ENCODE data around the gene ZNF511.

The ZNF511 gene

DNA sequence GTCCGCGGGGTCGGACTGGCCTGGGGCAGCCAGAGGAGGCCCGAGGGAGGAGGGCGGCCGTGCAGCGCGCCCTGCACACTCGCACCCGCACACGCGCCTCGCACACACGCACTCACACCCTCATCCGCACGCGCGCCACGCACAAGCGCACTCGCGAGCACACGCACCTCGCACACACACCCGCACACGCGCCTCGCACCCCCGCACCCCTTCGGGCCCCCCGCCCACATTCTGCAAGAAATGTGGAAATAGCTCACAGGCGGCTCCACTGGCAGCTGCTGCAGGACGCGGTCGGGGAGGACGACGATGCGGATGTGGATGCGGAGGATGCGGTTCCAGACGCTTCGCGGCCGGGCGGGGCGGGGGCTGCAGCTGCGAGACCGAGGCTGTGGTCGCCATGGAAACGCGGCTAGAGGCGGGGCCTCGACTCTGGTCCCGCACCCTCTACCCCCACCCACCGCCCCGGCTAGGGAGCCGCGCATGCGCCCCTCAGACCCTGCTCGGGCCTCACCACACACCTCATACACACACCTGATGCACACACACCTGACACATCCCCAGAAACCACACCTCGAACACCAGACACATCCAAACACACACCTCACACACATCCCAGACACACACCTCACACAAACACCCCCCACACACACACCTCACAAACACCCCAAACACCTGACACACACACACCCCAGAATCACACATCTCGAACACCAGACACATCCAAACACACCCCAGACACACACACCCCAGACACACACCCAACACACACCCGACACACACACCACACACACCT, 28.1 kb downstream of the ZNF511 start, which contains the start of gene CALY:
TSS of gene CALY (minus strand) at position 320 of the 793 bp plus-strand sequence. CDS start 7,907 bp downstream, outside the sequence.
- peak; percentile 49 for DNase-seq

DNA sequence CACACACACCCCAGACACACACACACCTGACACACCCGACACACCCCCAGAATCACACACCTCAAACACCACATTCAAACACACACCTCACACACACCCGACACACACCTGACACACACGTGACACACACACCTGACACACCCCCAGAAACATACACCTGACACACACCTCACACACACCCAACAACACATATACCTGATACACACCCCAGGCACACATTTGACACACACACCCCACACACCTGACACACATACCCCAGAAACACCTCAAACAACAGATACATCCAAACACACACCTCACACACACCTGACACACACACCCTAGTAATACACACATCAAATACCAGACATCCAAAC, 28.6 kb downstream of the ZNF511 start:
- no peak for DNase-seq

DNA sequence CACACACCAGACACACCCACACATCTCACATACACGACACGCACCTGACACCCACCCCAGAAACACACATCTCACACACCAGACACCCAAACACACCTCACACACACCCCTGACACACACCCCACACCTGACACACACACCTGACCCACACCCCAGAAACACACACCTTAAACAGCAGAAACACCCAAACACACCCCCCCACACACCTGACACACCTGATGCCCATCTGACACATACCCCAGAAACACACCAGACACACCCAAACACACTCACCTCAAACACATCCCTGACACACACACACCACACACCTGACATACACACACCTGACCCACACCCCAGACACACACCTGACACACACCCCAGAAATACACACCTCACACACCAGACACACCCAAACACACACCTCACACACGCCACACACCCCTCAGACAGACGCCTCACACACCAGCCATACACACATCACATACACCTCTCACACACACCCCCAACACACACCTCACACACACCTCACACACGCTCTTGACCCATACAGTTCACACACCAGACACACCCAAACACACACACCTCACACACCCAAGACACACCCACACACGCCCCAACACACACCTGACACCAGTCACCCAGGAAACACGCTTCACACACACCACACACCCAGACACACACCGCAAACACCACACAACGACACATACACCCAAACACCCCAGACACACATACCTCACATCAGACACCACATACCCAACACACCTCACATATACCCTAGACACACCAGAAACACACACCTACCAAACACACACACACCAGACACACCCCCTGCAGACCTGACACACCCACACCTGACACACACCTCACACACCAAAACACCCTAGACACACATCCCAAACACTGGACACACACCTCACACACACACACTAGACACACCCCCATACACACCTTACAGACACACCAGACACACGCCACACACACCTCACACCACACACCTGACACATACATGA, 29.7 kb downstream of the ZNF511 start:
- no peak for DNase-seq

DNA sequence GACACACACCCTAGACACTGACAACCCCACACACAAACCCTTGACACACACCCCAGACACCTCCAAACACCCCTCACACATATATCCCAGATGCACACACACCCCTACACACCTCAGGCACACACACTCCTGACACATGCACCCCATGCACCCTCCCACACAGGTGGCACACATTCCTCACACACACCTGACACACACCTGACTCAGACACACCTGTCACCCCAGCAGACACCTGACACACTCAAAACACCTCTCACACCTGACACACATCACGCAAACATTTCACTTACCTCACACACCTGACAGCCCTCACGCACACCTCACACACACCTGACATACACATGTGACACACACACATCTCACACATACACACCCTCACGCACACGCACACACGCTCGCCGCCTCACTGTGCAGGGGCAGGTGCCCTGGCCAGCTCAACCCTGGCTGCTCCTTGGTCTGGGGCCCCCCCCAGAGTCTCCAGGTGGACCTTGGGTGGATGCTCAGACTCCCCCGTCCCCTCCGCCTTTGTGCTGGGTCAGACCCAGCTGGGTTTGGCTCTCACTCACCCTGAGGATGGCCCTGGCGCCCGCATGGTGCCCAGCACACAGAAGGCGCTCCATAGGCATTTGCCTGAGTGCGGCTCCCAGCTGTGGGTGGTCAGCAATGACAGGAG, 31.1 kb downstream of the ZNF511 start:
- no peak for DNase-seq

DNA sequence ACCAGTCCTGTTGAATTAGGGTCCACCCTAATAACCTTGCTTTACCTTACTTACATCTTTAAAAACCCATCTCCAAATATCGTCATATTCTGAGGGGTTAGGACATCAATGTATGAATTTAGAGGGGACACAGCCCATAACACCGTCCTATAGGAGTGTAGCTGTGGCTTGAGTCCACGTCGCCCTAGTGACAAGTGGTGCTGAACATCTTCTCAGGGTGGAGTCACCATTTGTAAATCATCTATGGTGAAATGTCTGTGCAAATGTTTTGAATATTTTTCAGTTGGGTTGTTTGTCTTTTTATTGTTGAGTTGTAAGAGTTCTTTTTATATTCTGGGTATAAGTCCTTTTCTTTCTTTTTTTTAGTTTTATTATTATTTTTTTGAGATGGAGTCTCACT, 33.3 kb downstream of the ZNF511 start:
- no peak for DNase-seq

DNA sequence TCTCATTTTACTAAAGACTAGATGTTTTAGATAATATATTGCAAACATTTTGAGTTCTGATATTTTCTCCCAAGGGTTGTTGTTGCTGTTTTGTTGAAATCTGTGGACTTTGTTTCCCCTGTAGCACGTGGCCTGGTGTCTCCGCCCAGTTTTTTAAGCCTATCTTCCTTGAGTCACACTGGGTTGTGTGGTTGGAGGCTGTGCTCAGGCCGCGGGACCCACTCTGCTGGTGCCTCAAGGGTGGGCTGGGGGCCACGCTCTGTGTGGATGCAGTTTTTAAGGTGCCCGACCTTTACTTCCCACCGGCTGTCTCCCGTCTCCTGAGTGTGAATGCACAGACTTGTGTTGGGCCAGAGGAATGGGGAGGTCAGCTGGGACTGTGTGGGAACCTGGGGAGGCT, 34.2 kb downstream of the ZNF511 start:
- no peak for DNase-seq

DNA sequence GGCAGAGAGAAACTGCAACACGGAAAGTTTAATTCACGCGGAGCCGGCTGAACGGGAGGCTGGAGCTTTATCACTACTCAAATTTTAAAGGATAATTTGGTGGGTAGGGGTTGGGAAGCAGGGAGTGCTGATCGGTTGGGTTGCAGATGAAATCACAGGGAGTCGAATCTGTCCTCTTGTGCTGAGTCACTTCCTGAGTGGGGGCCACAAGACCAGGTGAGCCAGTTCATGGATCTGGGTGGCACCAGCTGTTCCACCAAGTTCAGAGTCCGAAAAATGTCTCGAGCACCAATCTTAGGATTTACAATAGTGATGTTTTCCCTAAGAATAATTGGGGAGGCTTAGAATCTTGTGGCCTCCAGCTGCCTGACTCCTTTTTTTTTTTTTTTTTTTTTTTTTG, 34.8 kb downstream of the ZNF511 start:
- DNase-seq: no peak

DNA sequence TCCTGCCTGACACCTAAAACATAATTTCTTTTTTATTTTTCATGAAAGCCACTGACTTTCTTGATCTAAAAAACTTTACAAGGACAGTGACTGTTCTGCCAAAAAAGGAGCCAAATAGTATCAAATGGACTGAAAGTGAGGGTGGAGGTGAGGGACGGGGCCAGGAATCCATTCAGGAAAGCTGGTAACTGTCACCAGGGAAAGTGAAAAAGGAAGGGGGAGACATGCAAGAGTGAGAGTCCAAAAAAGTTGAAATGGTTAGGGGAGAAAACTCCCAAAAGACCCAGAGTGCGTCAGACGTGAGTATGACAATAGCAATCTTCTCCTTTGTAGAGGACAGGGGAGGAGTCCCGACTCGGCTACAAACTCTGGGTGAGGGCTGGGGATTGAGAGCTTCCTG, 35.5 kb downstream of the ZNF511 start:
- no peak for DNase-seq

DNA sequence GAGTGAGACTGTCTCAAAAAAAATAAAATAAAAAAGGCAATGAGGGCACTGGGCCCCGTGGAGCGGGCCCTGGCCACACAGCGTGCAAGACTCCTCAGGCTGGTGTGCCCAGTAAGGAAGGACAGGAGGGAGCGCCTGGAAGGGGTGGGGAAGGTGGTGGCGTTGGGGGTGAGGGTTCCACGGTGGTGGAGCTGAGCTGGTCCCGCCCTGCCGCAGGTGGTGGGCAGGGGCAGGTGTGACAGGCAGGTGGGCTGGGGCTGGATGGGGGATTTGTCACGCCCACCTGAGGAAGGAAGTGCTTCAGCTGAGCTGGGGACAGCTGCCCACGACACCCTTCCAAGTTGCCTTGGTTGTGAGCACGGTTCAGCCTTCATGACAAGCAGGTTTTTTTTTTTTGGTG, 37.7 kb downstream of the ZNF511 start:
- DNase-seq: no peak

DNA sequence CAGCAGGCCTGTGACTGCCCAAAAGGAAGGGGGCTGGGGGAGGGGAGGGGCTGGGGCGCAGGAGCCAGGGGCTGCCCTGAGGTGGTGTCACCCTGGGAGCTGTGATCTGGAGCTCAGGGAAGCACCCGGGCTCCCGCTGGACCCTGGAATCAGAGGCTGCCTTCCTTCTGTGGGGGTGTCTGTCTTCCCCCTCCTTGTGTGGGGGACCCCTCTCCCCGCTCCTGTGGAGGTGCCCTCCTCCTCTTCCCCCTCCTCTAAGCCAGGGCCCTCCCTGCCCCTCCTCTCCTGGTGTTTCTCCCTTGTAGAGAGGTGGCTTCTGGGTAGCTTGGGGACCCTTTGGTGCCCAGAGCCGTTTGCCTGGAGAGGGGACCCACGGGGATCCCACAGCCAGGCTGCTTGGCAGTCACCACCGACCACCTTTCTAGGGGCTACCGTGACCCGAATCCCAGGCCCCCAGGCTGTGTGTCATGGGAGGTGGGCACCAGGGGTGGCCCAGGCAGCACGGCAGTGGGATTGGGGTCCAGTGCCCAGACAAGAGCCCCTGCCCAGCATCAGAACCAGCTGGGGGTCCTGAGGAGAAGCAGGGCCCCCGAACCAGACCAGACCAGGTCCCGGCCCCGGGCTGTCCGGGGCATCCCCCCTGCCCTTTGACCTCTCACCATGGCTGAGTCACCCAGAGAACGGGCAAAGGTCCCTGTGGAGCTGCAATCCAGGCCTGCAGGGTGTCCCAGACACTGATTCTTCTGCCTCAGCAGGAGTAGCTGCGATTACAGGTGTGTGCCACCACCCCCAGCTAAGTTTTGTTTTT, 39.2 kb downstream of the ZNF511 start:
- DNase-seq: no peak

DNA sequence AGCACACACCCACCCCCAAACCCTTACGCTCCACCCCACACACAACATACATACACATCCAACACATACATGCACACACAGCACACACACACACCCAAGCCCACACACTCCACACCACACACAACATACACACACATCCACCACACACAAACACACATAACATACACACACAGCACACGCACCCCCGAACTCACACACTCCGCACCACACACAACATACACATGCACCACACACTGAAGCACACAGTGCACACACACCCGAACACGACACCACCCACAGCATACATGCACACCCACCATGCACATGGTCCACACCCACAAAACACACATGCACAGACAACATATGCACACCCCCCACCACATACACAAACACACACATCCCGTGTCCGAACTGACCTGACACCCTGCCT, 40.5 kb downstream of the ZNF511 start:
- DNase-seq: no peak

DNA sequence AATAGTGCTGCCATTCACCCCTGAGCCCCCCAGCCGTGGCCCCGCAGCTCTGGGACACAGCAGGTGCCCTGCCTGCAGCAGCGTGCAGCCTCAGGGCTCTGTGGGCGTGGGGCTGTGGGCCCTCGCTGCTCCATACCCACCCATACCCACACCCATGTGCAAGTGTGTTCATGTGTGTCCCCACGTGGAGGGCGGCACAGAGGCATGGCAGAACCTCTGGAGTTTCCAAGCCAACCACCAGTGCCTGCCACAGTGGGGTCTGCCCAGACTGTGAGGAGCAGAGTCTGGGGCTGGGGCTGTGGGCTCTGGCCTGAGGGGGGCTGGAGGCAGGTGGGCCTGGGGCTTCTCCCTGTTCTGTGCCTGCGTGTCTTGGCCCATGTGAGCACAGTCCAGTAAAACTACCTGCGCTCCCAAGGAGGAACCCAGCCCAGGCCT, 40.9 kb downstream of the ZNF511 start:
- DNase-seq: no peak

DNA sequence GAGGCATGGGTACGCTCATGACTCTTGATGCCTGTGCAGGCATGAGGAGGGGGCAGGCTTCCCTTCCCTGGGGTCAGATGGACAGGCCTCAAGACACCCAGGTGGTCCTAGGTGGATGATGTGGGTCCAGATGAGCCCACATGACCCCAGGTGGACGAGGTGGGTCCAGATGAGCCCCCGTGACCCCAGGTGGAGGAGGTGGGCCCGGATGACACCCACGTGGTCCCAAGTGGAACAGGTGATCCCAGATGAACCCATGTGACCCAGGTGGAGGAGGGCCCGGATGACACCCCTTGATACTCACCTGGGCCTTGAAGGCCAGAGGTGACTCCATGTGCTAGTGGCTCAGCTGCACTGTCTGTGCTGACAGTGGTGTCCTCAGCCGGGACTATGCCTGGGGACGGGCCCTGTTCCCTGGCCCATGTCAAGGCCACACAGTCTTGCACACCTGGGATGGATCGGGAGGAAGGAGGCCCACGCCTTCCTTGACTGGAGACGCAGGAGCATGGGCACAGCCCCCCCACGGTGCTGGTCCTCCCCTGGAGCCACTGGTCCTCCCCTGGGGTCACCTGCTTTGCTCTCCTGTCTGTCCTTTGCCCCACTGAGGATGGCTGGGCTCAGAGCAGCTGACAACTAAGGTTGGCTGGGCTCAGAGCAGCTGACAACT, 41.7 kb downstream of the ZNF511 start:
- DNase-seq: no peak

DNA sequence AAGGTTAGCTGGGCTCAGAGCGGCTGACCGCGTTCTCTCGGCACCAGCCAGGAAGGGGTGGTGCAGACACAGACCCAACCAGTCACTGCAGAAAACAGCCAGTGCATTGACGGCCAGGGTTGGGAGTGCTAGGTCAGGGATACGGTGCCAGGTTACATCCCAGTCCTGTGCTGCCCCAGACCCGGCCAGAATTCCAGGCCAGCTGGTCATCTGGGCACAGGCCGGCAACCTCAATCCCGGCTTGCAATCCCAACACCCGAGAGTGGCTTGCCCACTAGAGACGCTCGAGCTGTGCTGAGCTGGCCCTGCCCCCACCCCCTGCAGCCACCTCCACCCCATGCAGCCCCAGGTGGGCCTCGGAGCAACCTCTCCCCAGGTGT, 42.2 kb downstream of the ZNF511 start:
- DNase-seq: no peak

DNA sequence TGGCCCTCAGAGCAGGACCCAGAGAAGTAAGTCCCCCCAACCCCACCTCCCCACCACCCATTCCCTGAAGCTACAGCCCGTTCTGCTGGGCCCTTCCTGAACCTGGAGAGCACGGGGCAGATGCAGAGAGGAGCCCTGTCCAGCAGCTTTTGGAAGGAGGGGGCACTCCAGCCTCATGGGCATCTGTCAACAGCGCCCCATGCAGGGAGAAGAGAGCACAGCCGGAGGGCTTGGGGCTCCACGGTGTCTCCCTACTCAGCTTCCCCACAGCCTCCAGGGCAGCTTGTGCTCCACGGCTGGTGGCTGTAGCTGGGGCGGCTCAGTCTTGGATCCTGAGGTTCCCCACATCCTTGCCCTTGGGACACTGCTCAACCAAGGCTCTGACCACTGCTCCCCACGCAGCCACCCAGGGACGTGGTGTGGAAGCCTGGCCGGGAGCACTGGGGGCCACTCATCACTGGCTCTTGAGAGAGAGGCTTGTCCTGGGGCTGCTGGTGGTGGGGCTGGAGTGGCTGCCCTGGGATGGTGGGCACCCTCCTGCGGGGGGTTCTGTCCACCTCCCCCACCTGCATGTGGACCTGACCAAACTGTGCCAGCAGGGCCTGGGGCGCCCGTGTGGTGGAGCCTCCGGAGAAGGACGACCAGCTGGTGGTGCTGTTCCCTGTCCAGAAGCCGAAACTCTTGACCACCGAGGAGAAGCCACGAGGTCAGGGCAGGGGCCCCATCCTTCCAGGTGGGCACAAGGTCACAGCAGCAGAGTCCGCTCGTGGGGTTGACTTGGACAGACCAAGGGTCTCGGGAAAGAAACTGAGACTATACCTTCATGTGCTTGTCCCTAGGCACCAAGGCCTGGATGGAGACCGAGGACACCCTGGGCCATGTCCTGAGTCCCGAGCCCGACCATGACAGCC, 42.9 kb downstream of the ZNF511 start:
- DNase-seq: no peak

DNA sequence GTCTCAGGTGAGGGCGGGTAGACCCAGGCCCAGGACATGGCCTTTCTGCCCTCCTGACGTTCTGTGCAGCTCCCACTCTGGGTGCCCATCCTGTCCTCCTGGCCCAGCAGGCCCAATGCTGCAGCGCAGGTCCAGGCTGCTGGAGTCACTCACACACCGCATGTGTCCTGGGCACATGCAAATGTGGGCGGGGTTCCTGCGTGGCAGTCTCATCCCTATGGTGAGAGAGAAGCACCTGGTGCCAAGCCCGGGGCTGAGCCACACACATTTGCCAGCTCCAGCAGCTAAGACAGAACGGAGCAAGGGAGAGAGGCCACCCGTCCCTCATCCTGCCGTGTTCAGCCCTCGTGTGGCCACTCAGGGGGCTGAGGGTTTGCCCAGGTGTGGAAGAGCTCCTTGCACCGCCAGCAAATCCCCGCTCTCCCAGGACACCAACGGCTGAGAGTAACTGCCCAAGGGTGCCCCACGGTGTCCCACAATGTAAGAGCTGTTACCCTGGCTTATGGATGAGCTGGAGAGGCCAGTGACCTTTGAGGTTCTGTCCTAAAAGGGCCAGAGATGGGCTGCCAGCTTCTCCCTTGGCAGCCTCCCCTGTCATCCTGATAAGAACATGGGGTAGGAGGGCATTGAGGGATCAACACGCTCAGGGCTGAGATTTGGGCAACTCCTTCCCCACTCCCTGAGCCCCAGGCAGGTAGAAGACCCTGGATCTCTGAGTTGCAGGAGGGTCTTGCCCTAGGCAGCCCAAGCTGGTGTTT, 44.7 kb downstream of the ZNF511 start:
- DNase-seq: no peak

DNA sequence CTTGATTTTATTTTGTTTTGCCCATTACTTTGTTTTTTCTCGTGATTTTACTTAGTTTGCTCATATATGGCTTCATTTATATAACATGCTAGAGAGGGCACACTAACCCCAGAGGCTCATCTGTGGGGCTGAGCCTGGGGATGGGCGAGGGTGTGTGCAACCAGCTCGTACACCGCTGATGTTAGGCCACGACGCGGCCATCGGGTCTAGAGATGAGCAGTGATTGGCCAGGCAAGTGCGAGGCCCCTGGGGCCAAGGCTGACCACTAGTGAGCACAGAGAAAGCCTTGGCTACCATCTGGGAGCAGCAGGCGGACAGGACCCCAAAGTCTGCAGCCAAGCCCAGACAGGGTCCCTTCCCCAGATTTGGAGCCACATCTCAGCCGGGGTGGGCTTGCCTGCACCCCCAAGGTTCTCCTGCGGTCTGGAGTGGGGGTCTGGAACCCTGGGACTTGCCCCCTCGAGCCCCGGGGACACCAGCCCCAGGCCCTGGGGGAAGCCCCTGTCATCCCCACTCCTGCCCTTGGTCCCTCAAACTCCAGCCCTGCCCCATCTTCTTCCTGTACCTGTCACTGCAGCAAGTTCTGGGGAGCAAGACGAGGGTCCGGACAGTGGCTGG, 45.4 kb downstream of the ZNF511 start:
- no peak for DNase-seq

DNA sequence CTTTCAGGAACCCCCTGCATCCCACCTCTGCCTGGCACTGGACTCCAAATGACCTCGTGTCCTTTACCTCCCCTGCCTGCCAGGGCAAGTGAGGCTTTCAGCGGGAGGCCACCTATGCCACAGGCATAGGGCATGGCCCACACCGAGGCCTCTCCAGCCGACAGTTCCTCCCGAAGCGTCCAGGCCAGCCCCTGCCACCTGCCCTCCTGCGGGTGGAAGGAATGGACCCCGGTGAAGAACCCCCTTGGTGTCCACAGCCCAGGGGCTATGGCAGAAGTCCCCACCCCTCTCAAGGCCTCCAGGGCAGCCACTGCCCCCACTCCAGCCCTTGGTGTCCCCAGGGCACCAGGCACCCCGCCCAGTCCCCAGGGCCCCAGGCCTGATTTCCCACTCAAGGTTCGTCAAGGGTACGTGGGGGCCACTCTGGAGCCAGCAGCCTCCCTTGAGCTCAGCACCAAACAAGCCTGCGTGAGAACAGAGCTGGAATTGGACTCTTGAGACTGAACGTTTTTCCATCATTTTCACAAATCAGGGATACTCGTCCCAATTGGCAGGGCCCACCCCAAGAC, 46.0 kb downstream of the ZNF511 start:
- no peak for DNase-seq

DNA sequence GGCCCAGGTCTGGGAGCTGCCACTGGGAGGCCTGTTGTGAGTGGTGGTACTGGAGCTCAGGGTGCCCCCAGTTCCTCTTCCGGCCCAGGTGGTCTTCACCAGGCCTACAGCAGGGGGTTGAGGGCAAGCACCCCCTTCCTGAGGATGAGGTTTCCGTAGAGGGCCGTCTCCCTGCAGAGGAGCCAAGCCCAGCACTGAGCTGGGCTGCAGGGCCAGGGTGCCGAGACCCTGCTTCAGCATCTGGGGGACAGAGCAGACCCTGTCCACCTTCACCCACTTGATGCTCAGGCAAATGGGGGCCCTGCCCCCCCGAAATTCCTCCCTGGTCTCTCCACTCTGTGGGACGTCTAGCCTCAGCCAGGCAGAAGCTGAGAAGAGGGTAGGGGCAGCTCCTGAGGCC, 46.6 kb downstream of the ZNF511 start:
- no peak for DNase-seq

Measured in activated CD4-positive, alpha-beta T cell treated with anti-CD3 and anti-CD28 coated beads, Interleukin-10, Interleukin-2, amounts not matched to agents 100 ng/mL and 50 ng/mL, durations not matched to agents 16 hours and 8 hours (primary cell).